Tibial nerve (tissue), 4 donors: ENCODE results near the gene CFL1. TPM values are rescaled to one million over a fixed set of nuclear protein-coding genes. Genes with fewer than 3 reads are reported as not detected.
A peak's percentile ranks its signal among the peaks of the same experiment; 100 is the strongest.
"Not testable (repeated sequence)": the region's sequence is repeated elsewhere in the genome, so short reads cannot be mapped to it uniquely, and the experiment has no call there.

Source experiments
- DNase-seq, 2 donors: peaks; one replicate each; pipeline ENCODE4 v3.0.0-alpha.2; 2019; ENCODE audit warnings: low spot score in 2 of 2
- H3K27ac ChIP-seq, 4 donors: fragments of 200-600 bp; sonication (generic) in 3 of 4; one replicate each; pipeline ENCODE4 v1.5.1; 2017 to 2019; ENCODE audit warnings: mild to moderate bottlenecking in 1 of 4
- H3K27me3 ChIP-seq, 2 donors: fragments of 200-600 bp; sonication (generic) in 1 of 2; one replicate each; pipeline versions ENCODE4 v1.5.1 to v1.6.0; 2017 to 2019
- H3K36me3 ChIP-seq, 3 donors: fragments of 200-600 bp; sonication (generic); one replicate each; pipeline ENCODE4 v1.5.1; 2018 to 2019
- H3K4me1 ChIP-seq, 4 donors: fragments of 200-600 bp; sonication (generic) in 3 of 4; one replicate each; pipeline ENCODE4 v1.5.1; 2017 to 2019
- H3K4me3 ChIP-seq, 4 donors: fragments of 200-600 bp; sonication (generic) in 3 of 4; one replicate each; pipeline ENCODE4 v1.5.1; 2017 to 2019; ENCODE audit warnings: mild to moderate bottlenecking in 1 of 4, moderate library complexity in 1 of 4
- H3K9me3 ChIP-seq, 4 donors: fragments of 200-600 bp; sonication (generic) in 3 of 4; one replicate each; pipeline ENCODE4 v1.5.1; 2017 to 2019
- EP300 ChIP-seq, 2 donors: sonication (generic); formaldehyde crosslinking; IDR thresholded peaks; one replicate each; pipeline ENCODE4 v1.6.1; 2017; ENCODE audit warnings: antibody characterized with exemption in 2 of 2, mild to moderate bottlenecking in 1 of 2
- POLR2A ChIP-seq, 2 donors: fragments of 450-650 bp; IDR thresholded peaks; one replicate each; pipeline ENCODE4 v1.6.1; 2017; ENCODE audit warnings: antibody characterized with exemption in 2 of 2, mild to moderate bottlenecking in 2 of 2, moderate library complexity in 2 of 2
- WGBS, 2 donors: methylation state at CpG; one replicate each; pipeline ENCODE4 v1.1.5; 2018; 5-methylcytosine and 5-hydroxymethylcytosine counted together
- total RNA-seq, 4 donors: library from RNA; depleted of rRNA; stranded (reverse); fragments of >200 nt; gene quantifications; one replicate each; pipeline ENCODE4 v1.1.0, GENCODE V29; 2016
- TF ChIP-seq, protein P1 (sequence below), 5 experiments: fragments of 200-600 bp in 3 of 5; fragments of 450-650 bp in 2 of 5; sonication (generic) in 3 of 5; IDR thresholded peaks; one replicate each; pipeline ENCODE4 v1.5.1; 2016 to 2019; ENCODE audit warnings: antibody characterized with exemption in 5 of 5, mild to moderate bottlenecking in 3 of 5, moderate library complexity in 2 of 5

Gene CFL1
- total RNA-seq, 4 donors from 2014 or later: 461 to 881 (median 580) TPM

DNA sequence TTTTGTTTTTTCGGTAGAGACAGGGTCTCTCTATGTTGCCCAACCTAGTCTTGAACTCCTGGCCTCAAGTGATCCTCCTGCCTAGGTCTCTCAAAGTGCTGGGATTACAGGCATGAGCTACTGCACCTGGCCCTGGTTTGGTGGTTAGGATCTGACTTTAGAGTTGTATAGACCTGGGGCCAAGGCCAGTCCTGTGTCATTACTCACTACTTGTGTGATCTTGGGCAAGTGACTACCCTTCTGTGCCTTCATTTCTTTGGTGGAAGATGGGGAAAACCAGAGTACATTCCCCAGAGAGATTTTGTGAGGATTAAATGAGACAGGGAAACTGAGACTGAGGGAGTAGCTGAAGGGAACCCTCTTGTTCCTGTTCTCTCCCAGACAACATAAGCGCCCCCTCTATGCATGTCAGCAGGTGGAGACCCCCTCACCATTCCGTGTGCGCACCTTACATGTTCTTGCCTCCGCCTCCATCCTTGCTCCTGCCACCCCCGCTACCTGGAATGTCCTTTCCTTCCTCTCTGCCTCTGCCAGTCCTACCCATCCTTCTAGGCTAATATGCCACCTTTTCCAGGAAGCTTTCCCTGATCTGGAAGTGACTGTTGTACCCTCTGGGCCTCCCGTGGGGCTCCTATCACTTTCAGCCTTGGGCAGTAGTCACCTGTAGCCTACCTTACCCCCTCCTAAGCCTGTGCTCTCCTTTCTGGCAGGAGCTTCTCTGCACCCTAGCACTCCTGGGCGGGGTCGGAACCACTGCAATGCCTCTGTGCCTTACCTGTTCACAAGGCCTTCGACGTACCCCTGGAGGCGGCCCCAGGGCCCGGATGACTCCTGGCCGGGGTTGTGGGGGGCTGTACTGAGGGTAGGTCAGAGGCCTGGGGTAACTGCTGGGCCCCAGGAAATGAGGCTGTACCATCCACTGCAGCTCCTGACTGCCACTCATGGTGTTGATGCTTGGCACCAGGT is 38.3 kb upstream of the CFL1 start:
- Histone ChIP-seq H3K4me1 (peaks cover 0 to 55% (median 33%) of the 10 kb centered on the region in 4 donors), H3K36me3 (no peaks in the 10 kb centered on the region), H3K9me3 (no peaks in the 10 kb centered on the region), H3K27ac (no peak overlapping the region), H3K4me3 (no peak overlapping the region), H3K27me3 (peaks cover 0 to 16% of the 10 kb centered on the region in 2 donors)
- TF ChIP-seq, protein P1, sequence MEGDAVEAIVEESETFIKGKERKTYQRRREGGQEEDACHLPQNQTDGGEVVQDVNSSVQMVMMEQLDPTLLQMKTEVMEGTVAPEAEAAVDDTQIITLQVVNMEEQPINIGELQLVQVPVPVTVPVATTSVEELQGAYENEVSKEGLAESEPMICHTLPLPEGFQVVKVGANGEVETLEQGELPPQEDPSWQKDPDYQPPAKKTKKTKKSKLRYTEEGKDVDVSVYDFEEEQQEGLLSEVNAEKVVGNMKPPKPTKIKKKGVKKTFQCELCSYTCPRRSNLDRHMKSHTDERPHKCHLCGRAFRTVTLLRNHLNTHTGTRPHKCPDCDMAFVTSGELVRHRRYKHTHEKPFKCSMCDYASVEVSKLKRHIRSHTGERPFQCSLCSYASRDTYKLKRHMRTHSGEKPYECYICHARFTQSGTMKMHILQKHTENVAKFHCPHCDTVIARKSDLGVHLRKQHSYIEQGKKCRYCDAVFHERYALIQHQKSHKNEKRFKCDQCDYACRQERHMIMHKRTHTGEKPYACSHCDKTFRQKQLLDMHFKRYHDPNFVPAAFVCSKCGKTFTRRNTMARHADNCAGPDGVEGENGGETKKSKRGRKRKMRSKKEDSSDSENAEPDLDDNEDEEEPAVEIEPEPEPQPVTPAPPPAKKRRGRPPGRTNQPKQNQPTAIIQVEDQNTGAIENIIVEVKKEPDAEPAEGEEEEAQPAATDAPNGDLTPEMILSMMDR (IDR thresholded peaks at IDR 0.05): no peak
- no peak for TF ChIP-seq EP300 (IDR thresholded peaks at IDR 0.05)
- TF ChIP-seq POLR2A (IDR thresholded peaks at IDR 0.05): no peak
- DNase-seq: no peak
- WGBS, 2 donors: 88 to 90% methylated on average over 10 to 14 of the region's 14 CpGs

DNA sequence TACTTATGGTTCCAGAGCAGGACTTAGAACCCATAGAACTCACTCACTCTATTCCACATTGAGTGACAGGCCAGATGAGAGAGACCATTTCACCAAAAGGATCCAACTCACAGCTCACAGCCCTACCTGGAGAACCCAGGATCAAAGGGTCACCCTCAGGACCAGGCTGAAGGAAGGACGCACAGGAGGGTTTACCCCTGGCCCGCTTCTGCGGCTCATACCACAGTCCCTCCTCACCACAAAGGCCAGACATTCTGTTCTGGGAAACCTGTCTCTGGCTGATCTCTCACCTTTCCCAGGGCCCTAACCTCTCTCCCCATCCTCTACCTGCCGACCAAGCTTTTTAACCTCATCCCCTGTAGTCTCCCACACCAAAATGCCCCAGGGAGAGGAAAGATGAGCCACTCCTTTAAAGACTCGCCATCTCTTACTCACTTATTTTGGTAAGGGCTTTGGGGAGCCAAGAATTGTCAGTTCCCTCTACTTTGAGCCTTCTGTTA is 37.6 kb upstream of the CFL1 start:
- Histone ChIP-seq H3K9me3 (no peaks in the 10 kb centered on the region), H3K27ac (no peak overlapping the region), H3K36me3 (no peaks in the 10 kb centered on the region), H3K27me3 (peaks cover 0 to 14% of the 10 kb centered on the region in 2 donors), H3K4me3 (no peak overlapping the region), H3K4me1 (peaks cover 0 to 54% (median 35%) of the 10 kb centered on the region in 4 donors)
- TF ChIP-seq POLR2A (IDR thresholded peaks at IDR 0.05) (no peak), EP300 (IDR thresholded peaks at IDR 0.05) (no peak)
- TF ChIP-seq, protein P1 (IDR thresholded peaks at IDR 0.05): no peak
- no peak for DNase-seq
- WGBS, 2 donors: 88 to 90% methylated on average over 5 of the region's 5 CpGs

DNA sequence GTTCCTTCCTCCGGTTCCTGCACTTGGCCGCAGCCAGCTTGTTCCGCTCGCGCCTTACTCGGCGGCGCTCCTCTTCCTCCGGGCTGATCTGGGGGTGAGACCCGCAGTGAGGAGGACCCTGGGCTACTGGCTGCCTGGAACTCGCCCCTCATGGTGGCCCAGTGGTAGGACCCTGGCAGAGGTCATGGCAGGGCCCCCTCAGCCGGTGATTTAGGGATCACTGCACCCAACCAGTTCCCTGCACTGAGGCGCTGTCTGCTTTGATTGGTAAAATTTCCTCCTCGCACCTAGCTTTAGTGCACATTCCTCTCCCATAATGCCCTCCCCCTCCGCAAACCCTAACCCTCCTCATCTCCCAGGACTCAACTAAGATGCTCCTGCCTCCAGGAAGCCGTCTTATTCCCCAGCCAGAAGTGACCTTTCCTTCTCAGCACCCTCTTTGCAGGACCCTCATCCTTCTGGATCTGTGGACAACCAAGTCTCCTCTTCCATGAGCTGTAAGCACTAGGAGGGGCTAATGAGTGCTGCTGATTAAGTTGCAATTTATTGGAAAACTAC is 36.1 kb upstream of the CFL1 start:
- Histone ChIP-seq H3K4me3 (peak overlapping the region in 2 of 4 donors; percentile 14 to 28), H3K27ac (peak overlapping the region; percentile 16 to 99 (median 87)), H3K4me1 (peaks cover 0 to 52% (median 36%) of the 10 kb centered on the region in 4 donors), H3K27me3 (peaks cover 0 to 4% of the 10 kb centered on the region in 2 donors), H3K36me3 (no peaks in the 10 kb centered on the region), H3K9me3 (no peaks in the 10 kb centered on the region)
- TF ChIP-seq, protein P1 (IDR thresholded peaks at IDR 0.05): no peak
- TF ChIP-seq POLR2A (IDR thresholded peaks at IDR 0.05) (no peak), EP300 (IDR thresholded peaks at IDR 0.05) (no peak)
- no peak for DNase-seq
- 70 to 91% methylated on average over 14 to 16 of the region's 16 CpGs for WGBS, 2 donors

DNA sequence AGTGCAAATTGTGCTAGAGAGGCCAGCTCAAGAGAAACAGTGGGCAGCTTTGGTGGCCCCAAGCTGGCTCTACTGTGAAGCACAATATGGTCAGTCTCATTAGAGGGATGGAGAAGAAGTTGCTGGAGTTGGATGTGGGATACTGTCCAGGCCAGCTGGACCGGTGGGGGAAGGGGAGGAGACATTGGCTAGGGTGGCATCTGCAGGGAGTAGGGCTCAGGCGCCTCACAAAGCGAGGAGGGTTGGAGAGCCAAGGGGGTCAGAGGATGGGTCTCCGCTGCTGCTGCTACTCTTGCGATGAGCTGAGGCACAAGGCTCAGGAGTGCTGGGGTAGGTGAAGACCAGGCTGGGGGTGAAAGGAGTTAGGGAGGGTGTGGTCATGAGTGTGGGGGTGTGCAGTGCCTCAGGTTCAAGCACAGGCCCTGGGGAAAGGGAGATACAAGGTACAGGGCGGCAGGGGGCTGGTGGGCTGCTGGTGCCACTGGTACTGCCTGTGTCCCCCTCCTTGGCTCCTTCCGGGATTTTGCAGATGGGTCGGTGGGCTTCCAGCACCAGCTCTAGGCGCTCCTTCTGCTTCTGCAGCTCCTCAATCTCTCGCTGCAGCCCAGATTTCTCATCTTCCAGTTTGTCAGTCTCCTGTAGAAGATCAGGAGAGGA is 34.8 kb upstream of the CFL1 start:
- DNase-seq: no peak
- Histone ChIP-seq H3K27ac (peak overlapping the region in 3 of 4 donors; percentile 92 to 99 (median 98)), H3K36me3 (no peaks in the 10 kb centered on the region), H3K4me3 (no peak overlapping the region), H3K4me1 (peaks cover 0 to 56% (median 38%) of the 10 kb centered on the region in 4 donors), H3K9me3 (no peaks in the 10 kb centered on the region), H3K27me3 (no peaks in the 10 kb centered on the region)
- no peak for TF ChIP-seq EP300 (IDR thresholded peaks at IDR 0.05)
- no peak for TF ChIP-seq POLR2A (IDR thresholded peaks at IDR 0.05)
- TF ChIP-seq, protein P1 (IDR thresholded peaks at IDR 0.05): no peak
- WGBS, 2 donors: 75 to 84% methylated on average over 10 of the region's 10 CpGs

DNA sequence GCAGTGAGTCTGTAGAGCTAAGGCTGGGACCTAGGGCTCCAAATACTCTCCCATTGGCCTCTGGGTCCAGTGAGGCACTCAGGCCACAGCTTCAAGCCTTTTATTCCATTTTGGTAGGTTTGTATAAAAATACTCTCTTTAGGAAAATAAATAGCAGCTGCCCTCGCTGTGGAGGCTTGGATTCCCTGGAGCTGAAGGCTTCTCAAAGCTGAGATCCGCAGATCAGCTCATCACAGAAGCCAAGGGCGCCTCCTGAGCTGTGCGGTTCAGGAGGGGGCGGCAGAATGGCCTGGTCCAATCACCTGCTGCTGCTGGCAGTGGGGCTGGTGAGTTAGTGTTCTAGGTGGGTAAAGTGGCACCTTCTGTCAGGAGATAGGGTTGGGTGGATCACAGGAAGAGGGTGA is 34.2 kb upstream of the CFL1 start:
- 58 to 61% methylated on average over 5 of the region's 5 CpGs for WGBS, 2 donors
- H3K9me3 ChIP-seq, H3K27me3 ChIP-seq, DNase-seq, H3K36me3 ChIP-seq: not testable (repeated sequence)
- H3K4me1 ChIP-seq: peaks cover 0 to 63% (median 44%) of the 10 kb centered on the region in 4 donors
- peak overlapping the region in 2 of 4 donors; percentile 80 to 93 for H3K4me3 ChIP-seq
- peak overlapping the region in 3 of 4 donors; percentile 92 to 99 (median 98) for H3K27ac ChIP-seq
